ENCODE results near the gene TAS1R1.

TAS1R1 gene

GRCh38 chr1:6523566-6523965 is 31.5 kb upstream of the TAS1R1 start:
- no peaks in the 10 kb centered on the region for H3K9me3 ChIP-seq (ENCODE audit: insufficient read depth, low read length)
- H3K9ac ChIP-seq (ENCODE audit: insufficient read length, low read depth): no peak overlapping the region
- TF ChIP-seq YY1 (IDR thresholded peaks at IDR 0.05; ENCODE audit: insufficient read depth, insufficient read length) (no peak), SUZ12 (IDR thresholded peaks at IDR 0.05; ENCODE audit: extremely low read depth, insufficient read depth, insufficient read length) (no peak), ZNF274 (IDR thresholded peaks at IDR 0.05; ENCODE audit: low read depth, low read length) (no peak)
- H3K4me1 ChIP-seq (ENCODE audit: insufficient read depth, insufficient read length): peaks cover 5% of the 10 kb centered on the region
- no peaks in the 10 kb centered on the region for H3K27me3 ChIP-seq (ENCODE audit: insufficient read depth, insufficient read length)
- no peak overlapping the region for H3K4me3 ChIP-seq (ENCODE audit: insufficient read length, low read depth)
- peak; percentile 40 for DNase-seq (ENCODE audit: low read depth, low spot score)
- H3K36me3 ChIP-seq (ENCODE audit: insufficient read depth, insufficient read length, low read length): peaks cover 39% of the 10 kb centered on the region

DNA sequence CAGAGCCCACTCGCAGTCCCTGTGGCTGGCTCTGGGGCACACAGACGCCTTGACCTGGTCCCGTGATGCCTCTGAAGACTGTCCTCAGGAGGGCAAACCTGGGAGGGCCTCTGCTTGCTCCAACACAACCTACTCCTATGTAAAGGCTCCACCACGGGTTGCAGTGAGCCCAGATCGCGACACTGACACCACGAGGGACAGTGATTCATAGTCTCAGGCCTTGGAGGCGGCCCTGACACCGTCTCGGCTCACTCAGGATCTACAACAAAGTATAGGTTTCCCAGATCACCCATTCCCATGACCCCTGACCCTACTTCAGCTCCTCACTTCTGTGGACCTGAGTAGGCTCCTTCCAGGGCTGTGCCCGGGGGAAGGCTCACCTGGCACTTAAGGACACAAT is 28.8 kb upstream of the TAS1R1 start:
- H3K36me3 ChIP-seq (ENCODE audit: insufficient read depth, insufficient read length, low read length): peaks cover 56% of the 10 kb centered on the region
- H3K27me3 ChIP-seq (ENCODE audit: insufficient read depth, insufficient read length): no peaks in the 10 kb centered on the region
- H3K4me3 ChIP-seq (ENCODE audit: insufficient read length, low read depth): no peak overlapping the region
- TF ChIP-seq ZNF274 (IDR thresholded peaks at IDR 0.05; ENCODE audit: low read depth, low read length) (no peak), SUZ12 (IDR thresholded peaks at IDR 0.05; ENCODE audit: extremely low read depth, insufficient read depth, insufficient read length) (no peak), YY1 (IDR thresholded peaks at IDR 0.05; ENCODE audit: insufficient read depth, insufficient read length) (no peak)
- peaks cover 2% of the 10 kb centered on the region for H3K4me1 ChIP-seq (ENCODE audit: insufficient read depth, insufficient read length)
- H3K9me3 ChIP-seq (ENCODE audit: insufficient read depth, low read length): no peaks in the 10 kb centered on the region
- DNase-seq (ENCODE audit: low read depth, low spot score): no peak
- no peak overlapping the region for H3K9ac ChIP-seq (ENCODE audit: insufficient read length, low read depth)

- Histone ChIP-seq H3K4me3 (ENCODE audit: insufficient read length, low read depth) (no peak overlapping the region), H3K9me3 (ENCODE audit: insufficient read depth, low read length) (no peaks in the 10 kb centered on the region), H3K36me3 (ENCODE audit: insufficient read depth, insufficient read length, low read length) (peaks cover 73% of the 10 kb centered on the region)
These were observed 26.6 kb upstream of the TAS1R1 start for GRCh38 chr1:6528492-6528891.

GRCh38 chr1:6530504-6531160 is 24.5 kb upstream of the TAS1R1 start:
- H3K4me3 ChIP-seq (ENCODE audit: insufficient read length, low read depth): no peak overlapping the region
- H3K4me1 ChIP-seq (ENCODE audit: insufficient read depth, insufficient read length): no peaks in the 10 kb centered on the region
- no peaks in the 10 kb centered on the region for H3K27me3 ChIP-seq (ENCODE audit: insufficient read depth, insufficient read length)
- no peak for TF ChIP-seq ZNF274 (IDR thresholded peaks at IDR 0.05; ENCODE audit: low read depth, low read length)
- TF ChIP-seq YY1 (IDR thresholded peaks at IDR 0.05; ENCODE audit: insufficient read depth, insufficient read length): no peak
- TF ChIP-seq SUZ12 (IDR thresholded peaks at IDR 0.05; ENCODE audit: extremely low read depth, insufficient read depth, insufficient read length): no peak
- no peak overlapping the region for H3K9ac ChIP-seq (ENCODE audit: insufficient read length, low read depth)
- H3K36me3 ChIP-seq (ENCODE audit: insufficient read depth, insufficient read length, low read length): peaks cover 79% of the 10 kb centered on the region
- DNase-seq (ENCODE audit: low read depth, low spot score): no peak
- H3K9me3 ChIP-seq (ENCODE audit: insufficient read depth, low read length): no peaks in the 10 kb centered on the region

More at GRCh38 chr1:6528492-6528891, 26.6 kb upstream of the TAS1R1 start:
- no peak for TF ChIP-seq SUZ12 (IDR thresholded peaks at IDR 0.05; ENCODE audit: extremely low read depth, insufficient read depth, insufficient read length)
- no peak for TF ChIP-seq ZNF274 (IDR thresholded peaks at IDR 0.05; ENCODE audit: low read depth, low read length)
- no peak for TF ChIP-seq YY1 (IDR thresholded peaks at IDR 0.05; ENCODE audit: insufficient read depth, insufficient read length)
- no peaks in the 10 kb centered on the region for H3K27me3 ChIP-seq (ENCODE audit: insufficient read depth, insufficient read length)
- H3K4me1 ChIP-seq (ENCODE audit: insufficient read depth, insufficient read length): no peaks in the 10 kb centered on the region
- no peak overlapping the region for H3K9ac ChIP-seq (ENCODE audit: insufficient read length, low read depth)
- no peak for DNase-seq (ENCODE audit: low read depth, low spot score)

- Histone ChIP-seq H3K9ac (ENCODE audit: insufficient read length, low read depth) (no peak overlapping the region), H3K36me3 (ENCODE audit: insufficient read depth, insufficient read length, low read length) (peaks cover 74% of the 10 kb centered on the region), H3K27me3 (ENCODE audit: insufficient read depth, insufficient read length) (no peaks in the 10 kb centered on the region), H3K9me3 (ENCODE audit: insufficient read depth, low read length) (no peaks in the 10 kb centered on the region), H3K4me3 (ENCODE audit: insufficient read length, low read depth) (no peak overlapping the region), H3K4me1 (ENCODE audit: insufficient read depth, insufficient read length) (no peaks in the 10 kb centered on the region)
- TF ChIP-seq SUZ12 (IDR thresholded peaks at IDR 0.05; ENCODE audit: extremely low read depth, insufficient read depth, insufficient read length) (no peak), ZNF274 (IDR thresholded peaks at IDR 0.05; ENCODE audit: low read depth, low read length) (no peak), YY1 (IDR thresholded peaks at IDR 0.05; ENCODE audit: insufficient read depth, insufficient read length) (no peak)
- no peak for DNase-seq (ENCODE audit: low read depth, low spot score)
These were observed 23.1 kb upstream of the TAS1R1 start for GRCh38 chr1:6531996-6532395.

DNA sequence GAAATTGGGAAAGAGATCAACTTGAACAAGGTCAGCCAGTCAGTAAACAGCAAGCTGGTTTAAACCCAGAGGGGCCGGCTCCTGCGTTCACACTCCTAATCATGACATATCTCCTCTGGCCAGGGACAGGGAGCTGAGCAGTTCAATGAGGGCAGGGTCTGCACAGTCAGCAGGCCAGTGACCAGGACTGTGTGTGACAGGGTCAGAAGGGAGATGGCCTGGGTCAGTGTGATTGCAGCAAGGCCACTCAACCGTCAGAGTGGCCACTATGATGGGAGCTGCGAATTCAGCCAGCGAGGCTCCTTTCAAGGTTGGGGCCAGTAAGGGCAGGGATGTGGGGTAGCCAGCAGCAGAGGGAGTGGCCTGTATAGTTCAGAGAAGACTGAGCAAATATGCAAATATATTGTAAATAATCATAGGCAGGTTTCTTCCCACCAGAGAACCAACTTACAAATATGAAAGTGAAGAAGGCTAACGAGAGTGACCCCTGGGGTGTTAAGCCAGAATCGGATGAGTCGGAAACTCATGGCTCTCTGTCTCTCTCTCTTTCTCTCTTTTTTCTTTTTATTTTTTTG is 20.8 kb upstream of the TAS1R1 start:
- no peak overlapping the region for H3K4me3 ChIP-seq (ENCODE audit: insufficient read length, low read depth)
- no peaks in the 10 kb centered on the region for H3K9me3 ChIP-seq (ENCODE audit: insufficient read depth, low read length)
- H3K27me3 ChIP-seq (ENCODE audit: insufficient read depth, insufficient read length): no peaks in the 10 kb centered on the region
- TF ChIP-seq YY1 (IDR thresholded peaks at IDR 0.05; ENCODE audit: insufficient read depth, insufficient read length) (no peak), SUZ12 (IDR thresholded peaks at IDR 0.05; ENCODE audit: extremely low read depth, insufficient read depth, insufficient read length) (no peak), ZNF274 (IDR thresholded peaks at IDR 0.05; ENCODE audit: low read depth, low read length) (no peak)
- peaks cover 66% of the 10 kb centered on the region for H3K36me3 ChIP-seq (ENCODE audit: insufficient read depth, insufficient read length, low read length)
- H3K4me1 ChIP-seq (ENCODE audit: insufficient read depth, insufficient read length): no peaks in the 10 kb centered on the region
- no peak for DNase-seq (ENCODE audit: low read depth, low spot score)
- no peak overlapping the region for H3K9ac ChIP-seq (ENCODE audit: insufficient read length, low read depth)

- TF ChIP-seq YY1 (IDR thresholded peaks at IDR 0.05; ENCODE audit: insufficient read depth, insufficient read length) (no peak), SUZ12 (IDR thresholded peaks at IDR 0.05; ENCODE audit: extremely low read depth, insufficient read depth, insufficient read length) (no peak), ZNF274 (IDR thresholded peaks at IDR 0.05; ENCODE audit: low read depth, low read length) (no peak)
- H3K27me3 ChIP-seq (ENCODE audit: insufficient read depth, insufficient read length): no peaks in the 10 kb centered on the region
These were observed 19.9 kb upstream of the TAS1R1 start for GRCh38 chr1:6535214-6535613.

More at GRCh38 chr1:6535214-6535613, 19.9 kb upstream of the TAS1R1 start:
- no peaks in the 10 kb centered on the region for H3K4me1 ChIP-seq (ENCODE audit: insufficient read depth, insufficient read length)
- H3K9me3 ChIP-seq (ENCODE audit: insufficient read depth, low read length): no peaks in the 10 kb centered on the region
- H3K9ac ChIP-seq (ENCODE audit: insufficient read length, low read depth): no peak overlapping the region
- H3K4me3 ChIP-seq (ENCODE audit: insufficient read length, low read depth): no peak overlapping the region
- H3K36me3 ChIP-seq (ENCODE audit: insufficient read depth, insufficient read length, low read length): peaks cover 64% of the 10 kb centered on the region
- no peak for DNase-seq (ENCODE audit: low read depth, low spot score)
